Tibial artery (tissue), 4 donors: ENCODE data around the gene CHMP6.

Experiments
- DNase-seq, 2 donors: peaks; one replicate each; pipeline ENCODE4 v3.0.0-alpha.2; 2019
- H3K27ac ChIP-seq, 2 donors: fragments of 200-600 bp; sonication (generic) in 1 of 2; 1 replicate in 1 of 2; 2 replicates in 1 of 2; pipeline ENCODE4 v1.5.1; 2018 to 2019; ENCODE audit warnings: mild to moderate bottlenecking in 1 of 2
- H3K27me3 ChIP-seq, 2 donors: fragments of 200-600 bp; sonication (generic) in 1 of 2; one replicate each; pipeline versions ENCODE4 v1.5.1 to v1.6.0; 2016 to 2019
- H3K36me3 ChIP-seq, 3 donors: fragments of 200-600 bp; sonication (generic) in 2 of 3; one replicate each; pipeline ENCODE4 v1.5.1; 2016 to 2019; ENCODE audit warnings: mild to moderate bottlenecking in 2 of 3
- H3K4me1 ChIP-seq, 4 donors: fragments of 200-600 bp; sonication (generic) in 2 of 4; 1 replicate in 3 of 4; 2 replicates in 1 of 4; pipeline ENCODE4 v1.5.1; 2016 to 2019
- H3K4me3 ChIP-seq, 2 donors: fragments of 200-600 bp; sonication (generic) in 1 of 2; 1 replicate in 1 of 2; 2 replicates in 1 of 2; pipeline ENCODE4 v1.5.1; 2018 to 2019; ENCODE audit warnings: mild to moderate bottlenecking in 2 of 2
- H3K9me3 ChIP-seq, 3 donors: fragments of 200-600 bp; sonication (generic) in 1 of 3; one replicate each; pipeline ENCODE4 v1.5.1; 2016 to 2019
- intact Hi-C: fragments of 100-400 bp; cut with DNase I; formaldehyde crosslinking; loops from one replicate; pipeline ENCODE4 v1.15.0; 2023; ENCODE audit warnings: low total_unique reads
- TF ChIP-seq, protein P1 (sequence below), 2 experiments: fragments of 200-600 bp in 1 of 2; fragments of 450-650 bp in 1 of 2; IDR thresholded peaks; one replicate each; pipeline ENCODE4 v1.5.1; 2017 to 2019; ENCODE audit warnings: antibody characterized with exemption in 2 of 2, mild to moderate bottlenecking in 1 of 2, moderate library complexity in 1 of 2

The CHMP6 gene

DNA sequence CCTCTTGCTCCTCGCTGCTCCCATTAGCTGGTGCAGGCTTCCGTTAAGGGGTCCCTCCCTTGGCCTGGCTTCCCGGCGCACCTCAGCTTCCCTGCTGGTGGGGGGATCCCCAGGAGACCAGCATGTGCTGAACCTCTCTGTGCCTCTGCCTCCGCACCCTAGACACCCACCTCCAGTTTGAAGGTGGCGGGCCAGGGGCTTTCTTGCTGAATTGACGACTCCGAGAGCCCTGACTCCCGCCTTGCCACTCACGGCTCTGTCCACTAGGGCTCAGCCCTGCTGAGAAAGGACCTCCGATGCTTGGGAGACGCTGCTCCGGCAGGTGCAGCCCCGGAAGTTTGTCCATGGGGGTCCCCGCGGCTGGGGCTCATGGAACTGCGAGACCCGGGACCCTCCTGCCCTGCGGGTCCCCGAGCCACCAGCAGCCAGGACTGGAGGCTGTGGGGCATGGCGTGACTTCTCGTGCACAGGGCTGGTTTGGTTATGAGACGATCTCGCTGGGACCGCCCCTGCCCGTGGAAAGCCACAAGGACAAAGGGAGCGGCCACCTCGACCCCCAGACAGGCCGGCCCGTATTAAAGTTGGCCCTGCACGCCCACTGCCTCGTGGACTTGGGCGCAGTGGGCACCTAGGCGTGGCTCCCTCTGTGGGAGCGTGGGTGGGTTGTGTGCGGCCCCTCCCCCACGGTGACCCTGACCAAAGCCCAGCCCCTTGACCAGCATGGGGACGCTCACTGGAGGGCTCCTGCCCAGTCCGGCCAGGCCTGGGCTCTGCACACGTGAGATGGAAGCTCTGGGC, 8.1 kb downstream of the CHMP6 start:
- Histone ChIP-seq H3K4me3 (no peak overlapping the region), H3K9me3 (no peaks in the 10 kb centered on the region), H3K36me3 (peaks cover 52 to 59% (median 53%) of the 10 kb centered on the region in 3 donors), H3K4me1 (peaks cover 0 to 22% (median 18%) of the 10 kb centered on the region in 4 donors), H3K27ac (no peak overlapping the region), H3K27me3 (peaks cover 3 to 21% of the 10 kb centered on the region in 2 donors)
- intact Hi-C loops = loop anchor here (10.0 kb wide), 1 partner anchor 235 kb away; the partner anchor contains the start of genes NDUFAF8 and TEPSIN
- TF ChIP-seq, protein P1, sequence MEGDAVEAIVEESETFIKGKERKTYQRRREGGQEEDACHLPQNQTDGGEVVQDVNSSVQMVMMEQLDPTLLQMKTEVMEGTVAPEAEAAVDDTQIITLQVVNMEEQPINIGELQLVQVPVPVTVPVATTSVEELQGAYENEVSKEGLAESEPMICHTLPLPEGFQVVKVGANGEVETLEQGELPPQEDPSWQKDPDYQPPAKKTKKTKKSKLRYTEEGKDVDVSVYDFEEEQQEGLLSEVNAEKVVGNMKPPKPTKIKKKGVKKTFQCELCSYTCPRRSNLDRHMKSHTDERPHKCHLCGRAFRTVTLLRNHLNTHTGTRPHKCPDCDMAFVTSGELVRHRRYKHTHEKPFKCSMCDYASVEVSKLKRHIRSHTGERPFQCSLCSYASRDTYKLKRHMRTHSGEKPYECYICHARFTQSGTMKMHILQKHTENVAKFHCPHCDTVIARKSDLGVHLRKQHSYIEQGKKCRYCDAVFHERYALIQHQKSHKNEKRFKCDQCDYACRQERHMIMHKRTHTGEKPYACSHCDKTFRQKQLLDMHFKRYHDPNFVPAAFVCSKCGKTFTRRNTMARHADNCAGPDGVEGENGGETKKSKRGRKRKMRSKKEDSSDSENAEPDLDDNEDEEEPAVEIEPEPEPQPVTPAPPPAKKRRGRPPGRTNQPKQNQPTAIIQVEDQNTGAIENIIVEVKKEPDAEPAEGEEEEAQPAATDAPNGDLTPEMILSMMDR (IDR thresholded peaks at IDR 0.05) = no peak
- no peak for DNase-seq

DNA sequence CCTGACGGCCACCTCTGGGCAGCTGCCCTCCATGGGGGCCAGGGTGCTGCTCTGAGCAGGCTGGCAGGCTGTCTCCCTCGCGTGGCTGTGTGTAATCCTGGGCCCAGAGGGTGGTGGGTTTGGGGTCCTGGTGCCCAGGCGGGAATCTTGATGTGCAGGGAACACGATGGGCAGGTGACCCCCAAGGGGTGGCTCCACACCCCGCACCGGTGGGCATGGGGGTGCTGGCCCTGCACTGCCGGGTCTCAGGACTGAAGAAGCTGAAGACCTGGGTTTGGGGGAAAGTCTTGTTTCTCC, 8.6 kb downstream of the CHMP6 start:
- Histone ChIP-seq H3K4me3 (no peak overlapping the region), H3K36me3 (peaks cover 48 to 54% (median 48%) of the 10 kb centered on the region in 3 donors), H3K4me1 (peaks cover 0 to 22% (median 18%) of the 10 kb centered on the region in 4 donors), H3K27me3 (peaks cover 3 to 21% of the 10 kb centered on the region in 2 donors), H3K9me3 (no peaks in the 10 kb centered on the region), H3K27ac (no peak overlapping the region)
- intact Hi-C loops = no loop called here
- DNase-seq = no peak
- TF ChIP-seq, protein P1 (IDR thresholded peaks at IDR 0.05) = no peak

DNA sequence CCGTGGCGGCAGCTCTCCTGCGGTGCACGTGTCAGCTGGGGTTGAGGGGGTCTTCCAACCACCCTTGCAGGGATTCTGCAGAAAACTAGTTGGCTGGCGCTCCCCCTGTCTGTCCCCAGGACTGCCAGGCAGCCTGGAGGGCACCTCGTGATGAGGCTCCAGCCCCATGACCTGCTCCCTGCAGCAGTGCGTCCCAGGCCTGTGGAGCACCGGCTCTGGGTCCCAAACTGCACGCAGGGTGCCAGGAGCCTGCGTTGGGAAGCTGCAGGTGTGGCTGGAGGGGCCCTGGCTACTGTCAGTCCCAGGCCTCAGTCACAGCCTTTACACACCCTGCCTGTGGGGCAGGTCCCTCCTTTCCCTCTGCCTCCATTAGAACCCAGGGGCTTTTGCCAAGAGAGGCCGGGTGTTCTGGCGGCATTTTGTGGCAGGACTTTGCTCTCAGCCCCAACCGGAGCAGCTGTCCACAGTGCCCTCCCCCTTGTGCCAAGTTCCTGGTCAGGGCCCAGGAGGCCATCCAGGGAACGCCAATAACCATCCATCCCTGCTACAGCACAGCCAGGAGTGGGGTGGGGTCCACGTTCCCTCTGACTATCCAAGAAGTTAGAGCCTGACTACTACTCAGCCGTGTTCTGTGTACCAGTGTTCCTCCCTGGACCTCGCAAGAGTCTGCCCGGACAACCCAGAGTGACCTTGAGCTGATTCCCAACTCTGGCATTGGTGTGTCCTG, 9.2 kb downstream of the CHMP6 start:
- intact Hi-C loops = no loop called here
- H3K4me1 ChIP-seq = peaks cover 0 to 22% (median 18%) of the 10 kb centered on the region in 4 donors
- H3K4me3 ChIP-seq = no peak overlapping the region
- H3K9me3 ChIP-seq = no peaks in the 10 kb centered on the region
- DNase-seq = no peak
- no peak overlapping the region for H3K27ac ChIP-seq
- TF ChIP-seq, protein P1 (IDR thresholded peaks at IDR 0.05) = no peak
- H3K36me3 ChIP-seq = peaks cover 43 to 49% (median 43%) of the 10 kb centered on the region in 3 donors
- H3K27me3 ChIP-seq = peaks cover 3 to 21% of the 10 kb centered on the region in 2 donors

DNA sequence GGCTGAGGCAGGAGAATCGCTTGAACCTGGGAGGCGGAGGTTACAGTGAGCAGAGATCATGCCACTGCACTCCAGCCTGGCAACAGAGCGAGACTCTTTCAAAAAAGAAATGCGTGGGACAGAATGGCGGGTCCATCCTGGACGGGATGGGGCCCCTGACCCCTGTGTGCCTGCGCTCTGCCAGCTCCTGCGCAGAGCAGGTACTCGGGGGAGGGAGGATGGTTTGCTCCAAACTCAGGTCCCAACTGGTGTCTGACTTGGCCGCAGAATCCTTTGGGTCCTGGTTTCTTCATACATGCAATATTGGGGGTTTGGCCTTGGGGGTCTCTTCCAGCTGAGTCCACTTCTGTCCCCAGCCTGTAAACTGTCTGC, 10.4 kb downstream of the CHMP6 start:
- H3K36me3 ChIP-seq = peaks cover 30 to 37% (median 31%) of the 10 kb centered on the region in 3 donors
- intact Hi-C loops = no loop called here
- TF ChIP-seq, protein P1 (IDR thresholded peaks at IDR 0.05) = no peak
- no peaks in the 10 kb centered on the region for H3K9me3 ChIP-seq
- no peak overlapping the region for H3K27ac ChIP-seq
- peaks cover 0 to 22% (median 18%) of the 10 kb centered on the region in 4 donors for H3K4me1 ChIP-seq
- DNase-seq = no peak
- H3K4me3 ChIP-seq = no peak overlapping the region
- H3K27me3 ChIP-seq = peaks cover 3 to 21% of the 10 kb centered on the region in 2 donors

DNA sequence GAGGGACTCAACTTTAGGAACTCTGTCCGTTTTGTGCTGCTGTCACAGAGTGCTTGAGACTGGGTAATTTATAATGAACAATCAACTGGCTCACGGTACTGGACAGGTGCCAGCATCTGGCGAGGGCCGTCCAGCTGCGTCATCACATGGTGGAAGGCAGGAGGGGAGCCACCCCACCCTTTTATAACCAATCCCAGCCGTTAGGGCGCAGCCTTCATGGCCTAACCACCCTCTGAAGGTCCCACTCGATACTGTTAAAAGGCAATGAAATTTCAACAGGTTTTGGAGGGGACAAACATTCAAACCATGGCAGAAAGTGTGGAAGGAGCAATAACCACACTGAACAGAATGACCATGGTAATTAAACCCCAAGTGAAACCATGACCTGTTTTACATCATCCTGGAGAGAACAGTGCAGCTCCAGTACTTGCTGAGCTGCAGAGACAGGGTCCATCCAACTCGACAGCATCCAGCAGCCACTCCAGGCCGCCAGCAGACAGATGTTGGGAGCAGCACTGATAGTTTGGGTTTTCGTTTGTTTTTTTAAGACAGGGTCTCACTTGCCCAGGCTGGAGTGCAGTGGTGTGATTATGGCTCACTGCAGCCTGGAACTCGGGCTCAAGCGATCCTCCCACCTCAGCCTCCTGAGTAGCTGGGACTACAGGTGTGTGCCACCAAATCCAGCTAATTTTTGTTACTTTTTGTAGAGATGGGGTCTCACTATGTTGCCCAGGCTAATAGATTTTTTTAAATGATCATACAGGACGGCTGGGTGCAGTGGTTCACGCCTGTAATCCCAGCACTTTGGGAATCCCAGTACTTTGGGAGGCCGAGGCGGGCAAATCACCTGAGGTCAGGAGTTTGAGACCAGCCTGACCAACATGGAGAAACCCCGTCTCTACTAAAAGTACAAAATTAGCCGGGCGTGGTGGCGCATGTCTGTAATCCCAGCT, 11.0 kb downstream of the CHMP6 start:
- H3K27me3 ChIP-seq = peaks cover 3 to 21% of the 10 kb centered on the region in 2 donors
- intact Hi-C loops = no loop called here

More for the DNA sequence above, 11.0 kb downstream of the CHMP6 start:
- TF ChIP-seq, protein P1 (IDR thresholded peaks at IDR 0.05) = no peak
- no peak overlapping the region for H3K4me3 ChIP-seq
- peaks cover 0 to 22% (median 18%) of the 10 kb centered on the region in 4 donors for H3K4me1 ChIP-seq
- DNase-seq = peak in 1 of 2 donors; percentile 52
- peaks cover 24 to 30% (median 24%) of the 10 kb centered on the region in 3 donors for H3K36me3 ChIP-seq
- no peaks in the 10 kb centered on the region for H3K9me3 ChIP-seq
- no peak overlapping the region for H3K27ac ChIP-seq
